ENCODE data around the gene ITGA8.

DNA sequence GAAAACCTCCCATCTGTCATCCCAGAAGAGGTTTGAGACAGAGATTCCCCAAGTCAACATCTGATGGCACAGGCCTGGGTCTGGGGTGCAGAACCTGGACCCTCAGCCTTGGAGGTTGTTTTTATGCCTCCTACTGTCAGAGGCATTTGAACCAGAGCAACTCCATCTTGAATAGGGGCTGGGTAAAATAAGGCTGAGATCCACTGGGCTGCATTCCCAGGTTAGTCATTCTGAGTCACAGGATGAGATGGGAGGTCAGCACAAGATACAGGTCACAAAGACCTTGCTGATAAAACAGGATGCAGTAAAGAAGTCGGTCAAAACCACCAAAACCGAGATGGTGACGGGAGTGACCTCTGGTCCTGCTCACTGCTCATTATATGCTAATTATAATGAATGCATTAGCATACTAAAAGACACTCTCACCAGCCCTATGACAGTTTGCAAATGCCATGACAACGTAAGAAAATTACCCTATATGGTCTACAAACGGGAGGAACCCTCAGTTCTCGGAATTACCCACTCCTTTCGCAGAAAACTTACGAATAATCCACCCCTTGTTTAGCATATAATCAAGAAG, 92.0 kb downstream of the ITGA8 start:
- TF ChIP-seq, protein P1, sequence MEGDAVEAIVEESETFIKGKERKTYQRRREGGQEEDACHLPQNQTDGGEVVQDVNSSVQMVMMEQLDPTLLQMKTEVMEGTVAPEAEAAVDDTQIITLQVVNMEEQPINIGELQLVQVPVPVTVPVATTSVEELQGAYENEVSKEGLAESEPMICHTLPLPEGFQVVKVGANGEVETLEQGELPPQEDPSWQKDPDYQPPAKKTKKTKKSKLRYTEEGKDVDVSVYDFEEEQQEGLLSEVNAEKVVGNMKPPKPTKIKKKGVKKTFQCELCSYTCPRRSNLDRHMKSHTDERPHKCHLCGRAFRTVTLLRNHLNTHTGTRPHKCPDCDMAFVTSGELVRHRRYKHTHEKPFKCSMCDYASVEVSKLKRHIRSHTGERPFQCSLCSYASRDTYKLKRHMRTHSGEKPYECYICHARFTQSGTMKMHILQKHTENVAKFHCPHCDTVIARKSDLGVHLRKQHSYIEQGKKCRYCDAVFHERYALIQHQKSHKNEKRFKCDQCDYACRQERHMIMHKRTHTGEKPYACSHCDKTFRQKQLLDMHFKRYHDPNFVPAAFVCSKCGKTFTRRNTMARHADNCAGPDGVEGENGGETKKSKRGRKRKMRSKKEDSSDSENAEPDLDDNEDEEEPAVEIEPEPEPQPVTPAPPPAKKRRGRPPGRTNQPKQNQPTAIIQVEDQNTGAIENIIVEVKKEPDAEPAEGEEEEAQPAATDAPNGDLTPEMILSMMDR (IDR thresholded peaks at IDR 0.05 in 8 of 11, conservative IDR thresholded peaks at IDR 0.05 in 3 of 11): no peak
- no peak for TF ChIP-seq POLR2A (IDR thresholded peaks at IDR 0.05)
- TF ChIP-seq POLR2AphosphoS5 (IDR thresholded peaks at IDR 0.05): no peak

Measured in spleen (tissue), 7 donors.